Epithelial cell of esophagus (primary cell): ENCODE measurements around the gene CD1B.
"Not testable (repeated sequence)": the region's sequence is repeated elsewhere in the genome, so short reads cannot be mapped to it uniquely, and the experiment has no call there.

Experiments
- DNase-seq: peaks from one replicate; pipeline ENCODE4 v3.0.0; 2010; ENCODE audit warnings: low read depth
- H3K4me3 ChIP-seq: 2 replicates; pipeline ENCODE4 v1.5.1; 2011; ENCODE audit warnings: mild to moderate bottlenecking, low read length, control low read depth
- TF ChIP-seq, protein P1 (sequence below): IDR thresholded peaks from 2 replicates; pipeline ENCODE4 v1.5.1; 2011; ENCODE audit warnings: low read depth, mild to moderate bottlenecking, low read length, control low read depth, inconsistent platforms; ENCODE audit not compliant: insufficient read depth; ENCODE audit errors: missing control alignments

CD1B gene

GRCh38 chr1:158357441-158357840, 26.1 kb upstream of the CD1B start:
- TF ChIP-seq, protein P1, sequence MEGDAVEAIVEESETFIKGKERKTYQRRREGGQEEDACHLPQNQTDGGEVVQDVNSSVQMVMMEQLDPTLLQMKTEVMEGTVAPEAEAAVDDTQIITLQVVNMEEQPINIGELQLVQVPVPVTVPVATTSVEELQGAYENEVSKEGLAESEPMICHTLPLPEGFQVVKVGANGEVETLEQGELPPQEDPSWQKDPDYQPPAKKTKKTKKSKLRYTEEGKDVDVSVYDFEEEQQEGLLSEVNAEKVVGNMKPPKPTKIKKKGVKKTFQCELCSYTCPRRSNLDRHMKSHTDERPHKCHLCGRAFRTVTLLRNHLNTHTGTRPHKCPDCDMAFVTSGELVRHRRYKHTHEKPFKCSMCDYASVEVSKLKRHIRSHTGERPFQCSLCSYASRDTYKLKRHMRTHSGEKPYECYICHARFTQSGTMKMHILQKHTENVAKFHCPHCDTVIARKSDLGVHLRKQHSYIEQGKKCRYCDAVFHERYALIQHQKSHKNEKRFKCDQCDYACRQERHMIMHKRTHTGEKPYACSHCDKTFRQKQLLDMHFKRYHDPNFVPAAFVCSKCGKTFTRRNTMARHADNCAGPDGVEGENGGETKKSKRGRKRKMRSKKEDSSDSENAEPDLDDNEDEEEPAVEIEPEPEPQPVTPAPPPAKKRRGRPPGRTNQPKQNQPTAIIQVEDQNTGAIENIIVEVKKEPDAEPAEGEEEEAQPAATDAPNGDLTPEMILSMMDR = no peak
- no peak overlapping the region for H3K4me3 ChIP-seq
- DNase-seq = no peak

DNA sequence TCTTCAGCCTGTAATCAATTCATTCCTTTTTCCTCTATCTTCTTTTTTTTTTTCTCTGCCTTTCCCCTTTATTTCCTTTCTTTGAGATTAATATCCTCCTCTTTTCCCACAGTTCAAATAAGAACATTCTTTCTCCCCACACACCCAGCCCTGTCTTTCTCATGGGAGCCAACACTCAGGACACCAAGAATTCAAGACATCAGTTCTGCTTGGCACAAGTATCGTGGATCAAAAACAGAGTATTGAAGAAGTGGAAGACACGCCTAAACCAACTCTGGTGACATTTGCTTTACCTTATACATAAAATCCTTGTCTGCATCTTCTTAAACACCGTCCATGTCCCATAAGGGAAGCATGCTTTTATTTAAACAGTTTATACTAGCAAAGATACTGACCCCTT, 25.3 kb upstream of the CD1B start:
- DNase-seq = no peak

DNA sequence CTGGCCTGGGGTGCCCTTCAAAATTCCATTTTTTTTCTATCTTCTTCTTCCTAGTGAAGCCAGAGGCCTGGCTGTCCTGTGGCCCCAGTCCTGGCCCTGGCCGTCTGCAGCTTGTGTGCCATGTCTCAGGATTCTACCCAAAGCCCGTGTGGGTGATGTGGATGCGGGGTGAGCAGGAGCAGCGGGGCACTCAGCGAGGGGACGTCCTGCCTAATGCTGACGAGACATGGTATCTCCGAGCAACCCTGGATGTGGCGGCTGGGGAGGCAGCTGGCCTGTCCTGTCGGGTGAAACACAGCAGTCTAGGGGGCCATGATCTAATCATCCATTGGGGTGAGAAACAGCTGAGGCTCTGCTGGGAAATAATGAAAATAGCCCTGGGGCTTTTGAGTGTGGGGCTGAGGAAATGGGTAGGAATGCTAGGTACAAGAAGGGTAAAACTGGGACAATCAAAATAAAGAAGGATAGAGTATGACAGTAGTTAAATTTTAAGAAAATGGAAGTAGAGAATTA, 24.5 kb upstream of the CD1B start:
- TF ChIP-seq, protein P1 = no peak
- no peak for DNase-seq
- H3K4me3 ChIP-seq = no peak overlapping the region

More for the DNA sequence above, 25.3 kb upstream of the CD1B start:
- TF ChIP-seq, protein P1 = no peak
- H3K4me3 ChIP-seq = no peak overlapping the region

DNA sequence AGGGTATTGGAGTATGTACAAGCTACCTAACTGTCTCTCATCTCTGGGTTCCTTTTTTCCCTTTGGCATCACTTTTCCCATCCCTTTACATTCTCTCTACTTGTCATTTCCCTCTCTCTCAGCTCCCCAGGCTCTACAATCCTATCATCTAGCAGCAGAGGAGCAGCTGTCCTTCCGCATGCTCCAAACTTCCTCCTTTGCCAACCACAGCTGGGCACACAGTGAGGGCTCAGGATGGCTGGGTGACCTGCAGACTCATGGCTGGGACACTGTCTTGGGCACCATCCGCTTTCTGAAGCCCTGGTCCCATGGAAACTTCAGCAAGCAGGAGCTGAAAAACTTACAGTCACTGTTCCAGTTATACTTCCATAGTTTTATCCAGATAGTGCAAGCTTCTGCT, 22.9 kb upstream of the CD1B start:
- no peak for DNase-seq
- no peak overlapping the region for H3K4me3 ChIP-seq
- TF ChIP-seq, protein P1 = no peak

DNA sequence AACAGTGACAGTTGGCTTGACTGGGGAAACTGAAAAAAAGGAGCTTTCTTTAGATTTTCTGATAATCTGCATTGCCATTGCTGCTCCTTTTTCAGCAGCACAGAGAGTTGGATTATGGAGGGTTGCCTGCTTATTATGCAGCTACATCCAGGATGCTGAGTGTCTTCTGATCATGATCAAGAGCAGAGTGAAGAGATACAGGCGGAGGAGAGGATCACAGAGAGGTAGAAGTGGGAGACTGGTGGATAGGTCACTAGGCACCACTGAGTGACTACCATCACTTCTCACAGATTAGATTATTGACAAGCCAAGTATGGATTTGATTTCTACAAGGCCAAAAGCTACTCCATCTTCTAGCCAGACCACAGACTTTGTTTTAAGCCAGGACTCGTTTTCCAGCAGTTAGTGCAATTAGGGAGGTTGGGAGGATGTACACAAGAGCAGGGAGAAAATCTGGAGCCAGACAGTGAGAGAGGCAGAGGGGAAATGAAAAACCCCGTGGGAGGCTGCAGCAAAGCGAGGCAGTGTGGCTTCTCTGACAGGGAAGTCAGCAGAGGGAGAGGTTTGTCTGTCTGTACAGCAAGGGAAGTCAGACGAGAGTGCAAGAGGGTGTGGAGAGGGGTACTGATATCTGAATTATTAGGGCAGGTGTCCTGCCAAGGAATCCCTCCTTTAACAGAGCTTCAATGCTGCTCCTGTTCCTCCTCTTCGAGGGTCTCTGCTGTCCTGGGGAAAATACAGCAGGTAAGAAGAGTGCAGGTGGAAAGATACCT, 22.2 kb upstream of the CD1B start, which contains the start of gene CD1E:
TSS of gene CD1E (plus strand) at position 592 of the 773 bp plus-strand sequence. CDS start at position 687, 95 bp downstream.
- H3K4me3 ChIP-seq = no peak within 1 kb of the TSS
- TF ChIP-seq, protein P1 = no peak
- DNase-seq = no peak

DNA sequence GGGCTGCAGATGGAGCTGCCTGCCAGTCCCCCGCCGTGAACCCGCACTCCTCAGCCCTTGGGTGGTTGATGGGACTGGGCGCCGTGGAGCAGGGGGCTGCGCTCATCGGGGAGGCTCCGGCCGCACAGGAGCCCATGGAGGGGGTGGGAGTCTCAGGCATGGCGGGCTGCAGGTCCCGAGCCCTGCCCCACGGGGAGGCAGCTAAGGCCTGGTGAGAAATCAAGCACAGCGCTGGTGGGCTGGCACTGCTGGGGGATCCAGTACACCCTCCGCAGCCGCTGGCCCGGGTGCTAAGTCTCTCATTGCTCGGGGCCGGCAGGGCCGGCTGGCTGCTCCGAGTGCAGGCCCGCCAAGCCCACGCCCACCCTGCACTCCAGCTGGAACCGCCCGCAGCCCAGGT, 17.6 kb upstream of the CD1B start:
- H3K4me3 ChIP-seq, DNase-seq: not testable (repeated sequence)

GRCh38 chr1:158336413-158336812, 5.1 kb upstream of the CD1B start:
- not testable (repeated sequence) for DNase-seq, H3K4me3 ChIP-seq

- no peak overlapping the region for H3K4me3 ChIP-seq
- no peak for DNase-seq
- TF ChIP-seq, protein P1 = no peak
Observed at GRCh38 chr1:158335213-158335532, 3.8 kb upstream of the CD1B start.
